ENCODE data around the gene RPS8.
"Not testable (repeated sequence)": the region's sequence is repeated elsewhere in the genome, so short reads cannot be mapped to it uniquely, and the experiment has no call there.

Gene RPS8

GRCh38 chr1:44812822-44813543 is 37.6 kb downstream of the RPS8 start:
- H2AK5ac ChIP-seq (ENCODE audit: low read length) = no peak overlapping the region
- no peaks in the 10 kb centered on the region for H3K79me1 ChIP-seq (ENCODE audit: low read length)
- no peak overlapping the region for H2BK15ac ChIP-seq (replicated peaks; ENCODE audit: low read depth)
- H4K5ac ChIP-seq (ENCODE audit: low read length) = no peak overlapping the region
- no CpG with 5 or more reads among the region's 48 CpGs for WGBS (ENCODE audit: extremely low coverage, insufficient coverage, low lambda C conversion rate)
- H2BK5ac ChIP-seq (ENCODE audit: low read length) = no peak overlapping the region
- no peak overlapping the region for H3K27ac ChIP-seq (ENCODE audit: low read depth, low read length)
- H3K23ac ChIP-seq (ENCODE audit: low read length) = peak overlapping the region; percentile 19
- H3K9ac ChIP-seq (ENCODE audit: low read length) = peak overlapping the region; percentile 73
- H2BK120ac ChIP-seq (ENCODE audit: low read depth, low read length) = no peak overlapping the region
- H4K8ac ChIP-seq (ENCODE audit: low read depth, low read length) = no peak overlapping the region
- H3K4me1 ChIP-seq (ENCODE audit: control insufficient read depth, low read depth, low read length) = peaks cover 13% of the 10 kb centered on the region
- peak overlapping the region; percentile 51 for H3K4me3 ChIP-seq (ENCODE audit: low read length)
- H3K36me3 ChIP-seq (ENCODE audit: control insufficient read depth, insufficient read depth, low read length) = no peaks in the 10 kb centered on the region
- peak overlapping the region; percentile 93 for H3K4me2 ChIP-seq (ENCODE audit: low read length)
- no peak for DNase-seq
- H3K56ac ChIP-seq (ENCODE audit: low read length) = peak overlapping the region; percentile 95
- no peaks in the 10 kb centered on the region for H3K79me2 ChIP-seq (ENCODE audit: control insufficient read depth, insufficient read depth, low read length)
- no peak overlapping the region for H3K4ac ChIP-seq (ENCODE audit: low read depth, low read length)
- H3K18ac ChIP-seq (ENCODE audit: low read length) = no peak overlapping the region
- H3K27me3 ChIP-seq (ENCODE audit: insufficient read depth, low read length, poor library complexity) = no peaks in the 10 kb centered on the region

- H3K27ac ChIP-seq (ENCODE audit: low read depth, low read length); H3K18ac ChIP-seq (ENCODE audit: low read length); H3K27me3 ChIP-seq (ENCODE audit: insufficient read depth, low read length, poor library complexity); H2BK5ac ChIP-seq (ENCODE audit: low read length); H3K79me2 ChIP-seq (ENCODE audit: control insufficient read depth, insufficient read depth, low read length); H4K8ac ChIP-seq (ENCODE audit: low read depth, low read length); H3K9ac ChIP-seq (ENCODE audit: low read length); H3K23ac ChIP-seq (ENCODE audit: low read length); H3K36me3 ChIP-seq (ENCODE audit: control insufficient read depth, insufficient read depth, low read length); H3K56ac ChIP-seq (ENCODE audit: low read length); H2BK120ac ChIP-seq (ENCODE audit: low read depth, low read length); H2AK5ac ChIP-seq (ENCODE audit: low read length); H2BK15ac ChIP-seq (replicated peaks; ENCODE audit: low read depth); H4K5ac ChIP-seq (ENCODE audit: low read length); H3K4me2 ChIP-seq (ENCODE audit: low read length); H3K4me1 ChIP-seq (ENCODE audit: control insufficient read depth, low read depth, low read length); H3K79me1 ChIP-seq (ENCODE audit: low read length); H3K4ac ChIP-seq (ENCODE audit: low read depth, low read length); H3K4me3 ChIP-seq (ENCODE audit: low read length); DNase-seq: not testable (repeated sequence)
- WGBS (ENCODE audit: extremely low coverage, insufficient coverage, low lambda C conversion rate) = no CpG with 5 or more reads among the region's 9 CpGs
Measured at GRCh38 chr1:44815926-44816325, 40.6 kb downstream of the RPS8 start.

GRCh38 chr1:44817307-44817706 is 42.0 kb downstream of the RPS8 start:
- H3K4ac ChIP-seq (ENCODE audit: low read depth, low read length) = no peak overlapping the region
- no CpG with 5 or more reads among the region's 2 CpGs for WGBS (ENCODE audit: extremely low coverage, insufficient coverage, low lambda C conversion rate)
- no peak for DNase-seq
- no peak overlapping the region for H3K27ac ChIP-seq (ENCODE audit: low read depth, low read length)
- no peak overlapping the region for H3K23ac ChIP-seq (ENCODE audit: low read length)
- no peak overlapping the region for H4K8ac ChIP-seq (ENCODE audit: low read depth, low read length)
- H3K56ac ChIP-seq (ENCODE audit: low read length) = no peak overlapping the region
- H2BK5ac ChIP-seq (ENCODE audit: low read length) = no peak overlapping the region
- H3K27me3 ChIP-seq (ENCODE audit: insufficient read depth, low read length, poor library complexity) = no peaks in the 10 kb centered on the region
- no peak overlapping the region for H4K5ac ChIP-seq (ENCODE audit: low read length)
- no peak overlapping the region for H3K9ac ChIP-seq (ENCODE audit: low read length)
- no peak overlapping the region for H3K4me2 ChIP-seq (ENCODE audit: low read length)
- H3K79me2 ChIP-seq (ENCODE audit: control insufficient read depth, insufficient read depth, low read length) = no peaks in the 10 kb centered on the region
- H2BK15ac ChIP-seq (replicated peaks; ENCODE audit: low read depth) = no peak overlapping the region
- H3K18ac ChIP-seq (ENCODE audit: low read length) = no peak overlapping the region
- no peak overlapping the region for H2BK120ac ChIP-seq (ENCODE audit: low read depth, low read length)
- peaks cover 3% of the 10 kb centered on the region for H3K4me1 ChIP-seq (ENCODE audit: control insufficient read depth, low read depth, low read length)
- peak overlapping the region; percentile 43 for H2AK5ac ChIP-seq (ENCODE audit: low read length)
- no peak overlapping the region for H3K4me3 ChIP-seq (ENCODE audit: low read length)
- H3K79me1 ChIP-seq (ENCODE audit: low read length) = no peaks in the 10 kb centered on the region
- H3K36me3 ChIP-seq (ENCODE audit: control insufficient read depth, insufficient read depth, low read length) = no peaks in the 10 kb centered on the region

DNA sequence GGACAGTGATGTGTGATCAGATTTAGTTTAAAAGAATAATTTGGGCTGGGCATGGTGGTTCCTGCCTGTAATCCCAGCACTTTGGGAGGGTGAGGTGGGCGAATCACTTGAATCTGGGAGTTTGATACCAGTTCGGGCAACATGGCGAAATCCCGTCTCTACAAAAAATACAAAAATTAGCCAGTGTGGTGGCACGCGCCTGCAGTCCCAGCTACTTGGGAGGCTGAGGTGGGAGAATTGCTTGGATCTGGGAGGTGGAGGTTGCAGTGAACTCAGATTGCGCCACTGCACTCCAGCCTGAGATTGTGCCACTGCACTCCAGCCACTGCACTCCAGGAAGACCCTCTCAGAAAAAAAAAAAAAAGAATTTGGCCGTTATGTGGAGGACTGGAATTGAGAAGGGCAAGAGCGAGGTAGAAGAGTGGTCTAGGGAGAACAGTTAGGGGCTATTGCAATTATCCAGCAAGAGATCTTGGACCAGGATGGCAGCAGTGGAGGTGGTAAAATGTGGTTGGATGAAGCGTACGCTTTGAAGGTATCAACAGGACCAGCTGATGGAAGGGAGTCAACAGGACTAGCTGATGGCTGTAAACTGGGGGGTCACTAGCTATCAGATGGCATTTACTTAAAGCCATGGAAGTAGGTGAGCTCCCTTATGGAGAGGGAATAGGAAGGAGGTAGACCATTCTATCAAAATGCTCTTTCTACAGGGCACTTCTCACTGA is 42.6 kb downstream of the RPS8 start:
- no peak overlapping the region for H3K4me3 ChIP-seq (ENCODE audit: low read length)
- H2BK5ac ChIP-seq (ENCODE audit: low read length) = no peak overlapping the region
- no peak overlapping the region for H3K23ac ChIP-seq (ENCODE audit: low read length)
- no peak overlapping the region for H3K27ac ChIP-seq (ENCODE audit: low read depth, low read length)
- no peaks in the 10 kb centered on the region for H3K27me3 ChIP-seq (ENCODE audit: insufficient read depth, low read length, poor library complexity)
- H4K5ac ChIP-seq (ENCODE audit: low read length) = no peak overlapping the region
- no peak overlapping the region for H2BK15ac ChIP-seq (replicated peaks; ENCODE audit: low read depth)
- no peak overlapping the region for H4K8ac ChIP-seq (ENCODE audit: low read depth, low read length)
- no peak overlapping the region for H2BK120ac ChIP-seq (ENCODE audit: low read depth, low read length)
- H3K4me1 ChIP-seq (ENCODE audit: control insufficient read depth, low read depth, low read length) = peaks cover 3% of the 10 kb centered on the region
- no CpG with 5 or more reads among the region's 11 CpGs for WGBS (ENCODE audit: extremely low coverage, insufficient coverage, low lambda C conversion rate)
- H3K56ac ChIP-seq (ENCODE audit: low read length) = peak overlapping the region; percentile 3
- no peak overlapping the region for H3K9ac ChIP-seq (ENCODE audit: low read length)
- no peak overlapping the region for H3K4ac ChIP-seq (ENCODE audit: low read depth, low read length)
- peak overlapping the region; percentile 43 for H2AK5ac ChIP-seq (ENCODE audit: low read length)
- H3K79me1 ChIP-seq (ENCODE audit: low read length) = no peaks in the 10 kb centered on the region
- no peak for DNase-seq
- H3K36me3 ChIP-seq (ENCODE audit: control insufficient read depth, insufficient read depth, low read length) = no peaks in the 10 kb centered on the region
- no peak overlapping the region for H3K18ac ChIP-seq (ENCODE audit: low read length)
- no peak overlapping the region for H3K4me2 ChIP-seq (ENCODE audit: low read length)
- H3K79me2 ChIP-seq (ENCODE audit: control insufficient read depth, insufficient read depth, low read length) = no peaks in the 10 kb centered on the region

DNA sequence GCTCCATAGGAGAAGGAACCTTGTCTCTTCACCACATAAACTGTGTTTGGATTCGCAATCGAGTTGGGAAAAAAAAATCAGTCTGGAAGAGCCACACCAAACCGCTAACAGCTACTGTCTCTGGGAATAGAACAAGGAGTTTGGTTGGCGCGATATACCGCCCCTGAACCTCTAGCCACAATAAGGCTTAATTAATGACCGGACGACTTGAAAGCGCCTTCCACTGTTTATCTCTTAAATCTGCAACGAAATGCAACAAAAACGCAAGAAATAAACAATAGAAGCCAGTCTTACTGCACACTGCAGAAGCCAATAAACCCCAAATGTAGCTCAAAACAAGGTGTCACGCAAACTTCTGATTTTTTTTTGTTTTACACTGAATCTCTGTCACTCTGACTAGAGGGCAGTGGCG is 43.9 kb downstream of the RPS8 start:
- peak overlapping the region; percentile 7 for H3K4me2 ChIP-seq (ENCODE audit: low read length)
- H2AK5ac ChIP-seq (ENCODE audit: low read length) = no peak overlapping the region
- H3K56ac ChIP-seq (ENCODE audit: low read length) = peak overlapping the region; percentile 69
- H3K79me1 ChIP-seq (ENCODE audit: low read length) = no peaks in the 10 kb centered on the region
- DNase-seq = no peak
- no peak overlapping the region for H3K4me3 ChIP-seq (ENCODE audit: low read length)
- no peaks in the 10 kb centered on the region for H3K36me3 ChIP-seq (ENCODE audit: control insufficient read depth, insufficient read depth, low read length)
- H3K23ac ChIP-seq (ENCODE audit: low read length) = no peak overlapping the region
- H3K18ac ChIP-seq (ENCODE audit: low read length) = no peak overlapping the region
- no peak overlapping the region for H3K4ac ChIP-seq (ENCODE audit: low read depth, low read length)
- no CpG with 5 or more reads among the region's 13 CpGs for WGBS (ENCODE audit: extremely low coverage, insufficient coverage, low lambda C conversion rate)
- H4K5ac ChIP-seq (ENCODE audit: low read length) = no peak overlapping the region
- H3K27me3 ChIP-seq (ENCODE audit: insufficient read depth, low read length, poor library complexity) = no peaks in the 10 kb centered on the region
- peak overlapping the region; percentile 16 for H3K9ac ChIP-seq (ENCODE audit: low read length)
- H3K27ac ChIP-seq (ENCODE audit: low read depth, low read length) = no peak overlapping the region
- H3K79me2 ChIP-seq (ENCODE audit: control insufficient read depth, insufficient read depth, low read length) = no peaks in the 10 kb centered on the region
- peaks cover 3% of the 10 kb centered on the region for H3K4me1 ChIP-seq (ENCODE audit: control insufficient read depth, low read depth, low read length)
- H2BK5ac ChIP-seq (ENCODE audit: low read length) = no peak overlapping the region
- no peak overlapping the region for H4K8ac ChIP-seq (ENCODE audit: low read depth, low read length)
- H2BK15ac ChIP-seq (replicated peaks; ENCODE audit: low read depth) = no peak overlapping the region
- no peak overlapping the region for H2BK120ac ChIP-seq (ENCODE audit: low read depth, low read length)

Data from mesendoderm (in vitro differentiated cells).